ENCODE results near the gene OR5AU1.

OR5AU1 gene

DNA sequence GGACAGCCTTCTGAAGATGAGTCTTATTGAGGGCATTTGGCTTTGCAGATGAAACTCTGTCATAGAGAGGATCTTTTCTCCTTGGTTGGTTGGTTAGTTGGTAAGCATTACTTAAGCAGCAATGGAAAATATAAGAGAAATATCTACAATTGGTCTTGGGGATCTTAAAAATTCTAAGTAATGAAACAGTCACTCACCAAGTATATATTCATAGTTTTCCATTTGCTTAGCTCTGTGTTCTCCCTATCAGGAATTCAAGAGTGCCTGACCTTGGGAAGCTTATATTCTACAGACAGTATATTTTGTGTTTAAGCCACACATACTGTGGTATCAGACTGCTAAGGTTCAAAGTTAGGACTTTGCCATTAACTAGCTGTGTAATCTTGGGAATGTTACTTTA is at the start of gene OR5AU1:
Gene OR5AU1 (minus strand): TSS at position 101 of the 400 bp plus-strand sequence. CDS start 191 bp downstream, outside the sequence.
- Histone ChIP-seq H3K4me3 (ENCODE audit: low read length) (no peak within 1 kb of the TSS), H3K36me3 (ENCODE audit: control insufficient read depth, insufficient read depth, low read length) (no peaks in the 10 kb centered on the region), H3K4me1 (ENCODE audit: control insufficient read depth, insufficient read depth, low read length) (no peaks in the 10 kb centered on the region), H3K27me3 (ENCODE audit: control insufficient read depth, insufficient read depth, low read length) (no peaks in the 10 kb centered on the region), H3K27ac (ENCODE audit: low read length) (no peak within 1 kb of the TSS), H3K9me3 (ENCODE audit: control insufficient read depth, insufficient read depth, low read length) (no peaks in the 10 kb centered on the region)
- no peak for DNase-seq (ENCODE audit: low read depth, low spot score)

DNA sequence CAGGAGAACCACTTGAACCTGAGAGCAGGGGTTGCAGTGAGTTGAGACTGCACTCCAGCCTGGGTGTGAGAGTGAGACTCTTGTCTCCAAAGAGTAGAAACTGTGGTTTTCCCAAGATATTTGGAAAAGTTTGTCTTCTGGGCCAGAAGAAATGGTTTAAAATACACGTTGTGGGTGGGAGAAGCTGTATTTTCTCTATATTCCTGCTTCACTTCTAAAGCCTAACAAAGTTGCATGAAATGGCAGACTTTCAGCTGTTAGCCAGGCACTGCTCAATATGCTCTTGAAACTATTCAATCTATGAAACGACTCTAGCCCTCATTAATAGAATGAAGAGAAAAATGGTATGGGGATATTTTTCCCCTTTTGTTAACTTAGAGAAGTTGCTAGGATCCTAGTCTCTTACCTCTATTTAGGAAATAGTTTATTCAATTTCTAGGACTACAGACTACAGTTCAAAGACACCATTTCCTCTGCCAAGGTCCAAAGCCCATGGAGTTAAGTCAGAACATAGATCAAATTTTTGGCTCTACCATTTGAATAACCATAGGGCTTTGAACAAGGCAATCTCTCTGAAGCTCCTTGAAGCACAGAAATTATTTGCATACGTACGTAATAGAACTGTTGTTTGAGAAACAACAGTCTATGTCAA is 49.3 kb upstream of the OR5AU1 start:
- no peak overlapping the region for H3K4me3 ChIP-seq (ENCODE audit: low read length)
- peaks cover 7% of the 10 kb centered on the region; the same call in 1 of the 2 replicates for H3K36me3 ChIP-seq (ENCODE audit: control insufficient read depth, insufficient read depth, low read length)
- no CpG with 5 or more reads among the region's 4 CpGs for WGBS (ENCODE audit: insufficient coverage, insufficient read length)
- no peaks in the 10 kb centered on the region for H3K4me1 ChIP-seq (ENCODE audit: control insufficient read depth, insufficient read depth, low read length)
- no peaks in the 10 kb centered on the region for H3K9me3 ChIP-seq (ENCODE audit: control insufficient read depth, insufficient read depth, low read length)
- no peak for DNase-seq (ENCODE audit: low read depth, low spot score)
- H3K27ac ChIP-seq (ENCODE audit: low read length): no peak overlapping the region
- no peaks in the 10 kb centered on the region for H3K27me3 ChIP-seq (ENCODE audit: control insufficient read depth, insufficient read depth, low read length)

DNA sequence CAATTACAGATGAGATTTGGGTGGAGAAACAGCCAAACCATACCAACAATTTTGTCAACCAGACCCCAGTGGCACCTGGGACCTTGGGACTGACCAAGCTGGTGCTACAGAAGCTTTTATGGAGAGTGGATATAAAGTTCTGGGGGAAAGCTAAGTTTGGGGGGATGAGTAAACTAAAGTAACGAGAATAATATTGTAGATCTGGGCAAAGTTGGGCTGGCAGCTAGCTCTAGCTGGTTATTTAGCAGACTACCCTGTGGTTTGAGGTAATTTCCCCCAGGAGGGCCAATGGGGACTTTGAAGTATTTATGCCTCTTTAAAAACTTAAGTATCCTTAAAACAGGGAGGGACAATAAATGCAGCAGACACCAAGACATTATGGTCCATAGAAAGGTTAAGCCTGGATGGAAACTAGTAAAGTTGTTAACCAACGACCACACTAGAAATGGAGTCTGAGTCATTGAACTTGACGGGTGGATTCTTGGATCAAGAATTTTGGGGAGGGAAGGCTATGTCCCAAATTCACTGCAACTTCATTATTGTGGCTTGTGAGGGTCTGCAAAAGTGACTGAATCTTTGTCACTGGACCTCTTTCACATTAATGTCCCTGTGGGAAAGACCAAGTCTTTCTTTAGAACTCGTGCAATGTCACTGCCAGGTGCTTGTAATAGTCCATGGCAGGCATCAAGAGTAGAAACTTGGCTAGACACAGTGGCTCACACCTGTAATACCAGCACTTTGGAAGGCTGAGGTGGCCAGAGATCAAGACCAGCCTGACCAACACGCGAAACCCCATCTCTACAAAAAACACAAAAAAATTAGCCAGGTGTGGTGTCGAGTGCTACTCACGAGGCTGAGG is 48.5 kb upstream of the OR5AU1 start:
- no peaks in the 10 kb centered on the region for H3K4me1 ChIP-seq (ENCODE audit: control insufficient read depth, insufficient read depth, low read length)
- no peaks in the 10 kb centered on the region for H3K9me3 ChIP-seq (ENCODE audit: control insufficient read depth, insufficient read depth, low read length)
- no peak overlapping the region for H3K27ac ChIP-seq (ENCODE audit: low read length)
- WGBS (ENCODE audit: insufficient coverage, insufficient read length): no CpG with 5 or more reads among the region's 8 CpGs
- no peak for DNase-seq (ENCODE audit: low read depth, low spot score)
- no peaks in the 10 kb centered on the region for H3K27me3 ChIP-seq (ENCODE audit: control insufficient read depth, insufficient read depth, low read length)
- H3K4me3 ChIP-seq (ENCODE audit: low read length): no peak overlapping the region
- peaks cover 7% of the 10 kb centered on the region; the same call in 1 of the 2 replicates for H3K36me3 ChIP-seq (ENCODE audit: control insufficient read depth, insufficient read depth, low read length)

DNA sequence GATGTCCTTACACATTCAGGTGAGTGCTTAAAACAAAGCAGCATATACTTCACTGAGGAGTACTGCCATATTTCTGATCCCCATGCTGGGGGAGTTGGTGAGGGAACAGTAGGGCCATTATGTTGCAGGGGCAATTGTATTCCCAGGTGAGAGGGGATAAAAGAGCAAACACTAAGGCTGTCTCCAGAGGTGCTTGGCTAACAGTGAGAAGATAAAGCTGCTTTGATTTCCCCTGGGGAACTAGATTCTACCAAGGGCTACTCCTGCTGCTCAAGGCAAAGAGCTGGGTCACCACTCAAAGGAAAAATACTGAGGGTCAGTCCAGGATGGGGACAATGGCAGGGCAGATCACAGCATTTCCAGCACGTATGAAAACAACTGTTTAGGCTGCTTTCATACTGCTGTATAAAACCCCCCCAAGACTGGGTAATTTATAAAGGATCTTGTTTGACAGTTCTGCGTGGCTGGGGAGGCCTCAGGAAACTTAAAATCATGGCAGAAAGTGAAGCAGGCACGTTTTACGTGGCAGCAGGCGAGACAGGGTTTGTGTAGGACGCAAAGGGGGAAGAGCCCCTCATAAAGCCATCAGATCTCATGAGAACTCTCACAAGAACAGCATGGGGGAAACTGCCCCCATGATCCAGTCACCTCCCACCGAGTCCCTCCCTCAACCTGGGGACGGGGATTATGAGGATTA is 47.8 kb upstream of the OR5AU1 start:
- peaks cover 6% of the 10 kb centered on the region; the same call in 1 of the 2 replicates for H3K36me3 ChIP-seq (ENCODE audit: control insufficient read depth, insufficient read depth, low read length)
- H3K27me3 ChIP-seq (ENCODE audit: control insufficient read depth, insufficient read depth, low read length): no peaks in the 10 kb centered on the region
- H3K4me1 ChIP-seq (ENCODE audit: control insufficient read depth, insufficient read depth, low read length): no peaks in the 10 kb centered on the region
- no peak for DNase-seq (ENCODE audit: low read depth, low spot score)
- WGBS (ENCODE audit: insufficient coverage, insufficient read length): no CpG with 5 or more reads among the region's 8 CpGs
- no peak overlapping the region for H3K27ac ChIP-seq (ENCODE audit: low read length)
- no peaks in the 10 kb centered on the region for H3K9me3 ChIP-seq (ENCODE audit: control insufficient read depth, insufficient read depth, low read length)
- H3K4me3 ChIP-seq (ENCODE audit: low read length): no peak overlapping the region

DNA sequence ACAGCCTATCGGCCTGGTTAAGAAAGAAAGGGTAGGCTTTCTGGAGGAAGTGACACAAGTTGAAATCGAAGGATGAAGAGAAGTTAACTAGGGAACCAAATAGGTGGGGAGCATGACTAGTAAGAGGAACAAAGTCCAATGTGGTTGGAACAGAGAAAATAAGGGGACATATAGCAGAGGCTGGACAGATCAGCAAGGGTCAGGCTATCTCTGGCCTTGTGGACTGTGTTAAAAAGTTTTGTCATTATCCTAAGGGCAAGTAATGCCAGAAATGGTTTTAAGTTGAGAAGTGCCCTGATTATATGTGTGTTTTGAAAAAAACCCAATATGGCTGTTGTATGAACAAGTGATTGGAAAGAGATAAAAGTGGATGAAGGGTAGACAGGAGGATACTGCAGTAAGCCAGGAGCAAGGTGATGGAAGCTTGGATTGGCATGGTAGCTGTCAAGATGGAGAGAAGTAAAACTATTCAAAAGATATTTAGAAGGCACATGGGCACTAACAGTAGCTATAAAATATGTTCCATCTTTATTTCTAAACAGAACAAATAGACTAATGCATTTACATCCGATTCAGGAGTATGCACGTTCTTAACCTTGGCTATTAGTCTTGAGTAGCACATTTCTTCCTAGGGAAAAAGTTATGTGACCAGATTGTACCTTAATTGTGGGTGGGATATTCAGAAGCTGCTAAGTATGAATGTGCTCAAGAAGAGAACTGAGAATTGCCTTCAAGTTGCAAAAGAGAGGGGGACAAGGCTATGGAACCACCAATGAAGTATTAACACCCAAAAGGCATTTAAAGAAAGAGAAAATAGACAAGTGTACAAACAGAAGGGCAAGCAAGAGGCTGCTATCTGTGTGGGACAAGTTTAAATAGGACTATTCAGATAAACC is 46.8 kb upstream of the OR5AU1 start:
- H3K4me1 ChIP-seq (ENCODE audit: control insufficient read depth, insufficient read depth, low read length): no peaks in the 10 kb centered on the region
- no peaks in the 10 kb centered on the region for H3K27me3 ChIP-seq (ENCODE audit: control insufficient read depth, insufficient read depth, low read length)
- no peaks in the 10 kb centered on the region for H3K9me3 ChIP-seq (ENCODE audit: control insufficient read depth, insufficient read depth, low read length)
- no CpG with 5 or more reads among the region's 4 CpGs for WGBS (ENCODE audit: insufficient coverage, insufficient read length)
- no peak overlapping the region for H3K27ac ChIP-seq (ENCODE audit: low read length)
- H3K4me3 ChIP-seq (ENCODE audit: low read length): no peak overlapping the region
- peaks cover 3% of the 10 kb centered on the region; the same call in 1 of the 2 replicates for H3K36me3 ChIP-seq (ENCODE audit: control insufficient read depth, insufficient read depth, low read length)
- DNase-seq (ENCODE audit: low read depth, low spot score): no peak

DNA sequence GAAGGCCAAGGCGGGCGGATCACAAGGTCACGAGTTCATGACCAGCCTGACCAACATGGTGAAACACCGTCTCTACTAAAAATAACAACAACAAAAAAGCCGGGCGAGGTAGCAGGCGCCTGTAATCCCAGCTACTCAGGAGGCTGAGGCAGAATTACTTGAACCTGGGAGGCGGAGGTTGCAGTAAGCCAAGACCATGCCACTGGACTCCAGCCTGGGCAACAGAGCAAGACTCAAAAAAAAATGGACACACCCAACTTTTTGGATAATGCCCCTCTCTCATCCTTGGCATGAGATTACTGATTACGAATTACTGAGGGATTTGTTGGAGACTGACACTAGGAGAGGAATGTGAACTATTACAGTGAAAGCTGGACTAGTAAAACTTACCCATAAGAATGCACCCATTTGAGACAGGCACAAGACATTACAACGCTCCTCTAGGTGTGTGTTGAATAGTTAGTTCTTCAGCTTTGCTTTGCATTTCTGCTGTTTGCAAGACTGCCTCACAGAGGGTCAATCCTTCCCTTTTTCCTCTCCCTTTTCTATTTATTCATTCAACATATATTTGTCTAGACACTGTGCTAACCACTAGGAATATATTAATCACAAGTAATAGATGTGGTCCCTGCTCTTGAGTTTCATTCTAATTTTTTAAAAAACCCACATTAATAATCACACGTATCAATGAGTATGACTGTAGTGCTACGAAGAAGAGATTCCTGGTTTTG is 46.0 kb upstream of the OR5AU1 start:
- no peak overlapping the region for H3K27ac ChIP-seq (ENCODE audit: low read length)
- H3K9me3 ChIP-seq (ENCODE audit: control insufficient read depth, insufficient read depth, low read length): no peaks in the 10 kb centered on the region
- H3K27me3 ChIP-seq (ENCODE audit: control insufficient read depth, insufficient read depth, low read length): no peaks in the 10 kb centered on the region
- H3K4me3 ChIP-seq (ENCODE audit: low read length): no peak overlapping the region
- H3K36me3 ChIP-seq (ENCODE audit: control insufficient read depth, insufficient read depth, low read length): no peaks in the 10 kb centered on the region
- no peaks in the 10 kb centered on the region for H3K4me1 ChIP-seq (ENCODE audit: control insufficient read depth, insufficient read depth, low read length)
- WGBS (ENCODE audit: insufficient coverage, insufficient read length): no CpG with 5 or more reads among the region's 12 CpGs
- no peak for DNase-seq (ENCODE audit: low read depth, low spot score)

DNA sequence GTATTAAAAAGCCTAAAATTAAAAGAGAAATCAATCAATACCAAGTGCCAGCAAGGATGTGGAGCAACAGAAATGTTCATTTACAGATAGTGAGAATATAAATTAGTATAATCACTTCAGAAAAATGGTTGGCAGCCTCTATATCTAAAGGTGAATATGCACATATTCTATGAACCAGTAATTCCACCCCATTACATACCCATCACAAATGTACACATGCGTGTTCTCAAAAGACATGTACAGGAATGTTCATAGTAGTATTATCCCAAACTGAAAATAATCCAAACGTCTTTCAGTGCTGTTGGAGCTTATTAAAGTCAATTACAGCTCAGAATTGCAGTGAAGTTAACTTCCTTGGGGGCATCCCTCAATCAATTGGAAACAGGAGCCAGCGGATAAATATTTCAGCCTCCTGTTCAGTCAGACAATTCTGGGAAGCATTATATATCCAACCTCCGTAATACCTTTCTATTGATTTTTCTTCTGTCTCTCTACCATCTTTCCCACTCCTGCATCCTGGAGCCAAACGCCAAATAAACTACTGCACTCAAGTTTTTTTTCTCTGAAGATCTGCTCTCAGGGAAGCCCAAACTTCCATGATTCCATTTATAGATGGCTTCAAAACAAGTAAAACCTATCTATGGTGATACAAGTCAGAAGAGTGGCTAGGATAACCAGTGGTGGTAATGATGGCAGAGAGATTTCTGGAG is 45.0 kb upstream of the OR5AU1 start:
- no peak overlapping the region for H3K27ac ChIP-seq (ENCODE audit: low read length)
- no CpG with 5 or more reads among the region's 5 CpGs for WGBS (ENCODE audit: insufficient coverage, insufficient read length)
- no peaks in the 10 kb centered on the region for H3K9me3 ChIP-seq (ENCODE audit: control insufficient read depth, insufficient read depth, low read length)

DNA sequence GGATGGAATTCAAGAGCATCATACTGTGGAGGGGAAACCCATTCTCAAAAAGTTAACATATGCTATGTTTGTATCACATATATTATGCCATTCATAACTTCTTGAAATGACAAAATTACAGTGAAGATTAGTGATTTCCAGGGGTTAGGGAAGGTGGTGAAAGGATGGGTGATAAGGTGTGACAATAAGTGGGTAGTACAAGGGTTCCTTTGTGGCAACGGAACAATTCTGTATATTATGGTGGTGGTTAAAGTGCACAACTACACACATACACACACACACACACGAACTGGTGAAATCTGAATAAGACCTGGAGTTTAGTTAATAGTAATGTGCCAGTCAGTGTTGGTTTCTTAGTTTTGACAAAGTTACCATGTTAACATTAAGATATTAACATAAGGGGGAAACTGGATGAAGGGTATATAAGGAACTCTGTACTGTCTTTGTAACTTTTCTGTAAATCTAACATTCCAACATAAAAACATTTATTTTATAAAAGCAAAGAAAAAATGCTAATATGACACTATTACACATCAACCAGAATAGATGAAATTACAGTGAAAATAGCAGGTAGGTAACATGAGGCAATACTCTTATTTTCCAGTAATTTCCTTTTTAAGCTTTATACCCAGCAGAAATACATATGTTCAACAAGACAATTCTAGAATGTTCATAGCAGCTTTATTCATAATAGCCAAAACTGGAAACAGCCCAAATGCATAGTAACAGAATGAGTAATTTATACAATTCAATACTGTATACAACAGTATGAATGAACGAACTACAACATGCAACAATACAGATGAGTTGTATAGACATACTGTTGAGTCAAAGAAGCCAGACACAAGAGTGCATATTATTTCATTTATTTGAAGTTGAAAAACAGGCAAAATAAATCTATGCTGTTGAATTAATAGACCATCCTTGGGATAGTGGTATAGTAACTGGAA is 44.0 kb upstream of the OR5AU1 start:
- no peaks in the 10 kb centered on the region for H3K27me3 ChIP-seq (ENCODE audit: control insufficient read depth, insufficient read depth, low read length)
- no peaks in the 10 kb centered on the region for H3K9me3 ChIP-seq (ENCODE audit: control insufficient read depth, insufficient read depth, low read length)
- no peak overlapping the region for H3K4me3 ChIP-seq (ENCODE audit: low read length)
- WGBS (ENCODE audit: insufficient coverage, insufficient read length): no CpG with 5 or more reads among the region's 3 CpGs
- no peaks in the 10 kb centered on the region for H3K4me1 ChIP-seq (ENCODE audit: control insufficient read depth, insufficient read depth, low read length)
- H3K27ac ChIP-seq (ENCODE audit: low read length): no peak overlapping the region
- no peak for DNase-seq (ENCODE audit: low read depth, low spot score)
- no peaks in the 10 kb centered on the region for H3K36me3 ChIP-seq (ENCODE audit: control insufficient read depth, insufficient read depth, low read length)

More for the DNA sequence above, 45.0 kb upstream of the OR5AU1 start:
- no peaks in the 10 kb centered on the region for H3K4me1 ChIP-seq (ENCODE audit: control insufficient read depth, insufficient read depth, low read length)
- no peak overlapping the region for H3K4me3 ChIP-seq (ENCODE audit: low read length)
- H3K27me3 ChIP-seq (ENCODE audit: control insufficient read depth, insufficient read depth, low read length): no peaks in the 10 kb centered on the region
- no peaks in the 10 kb centered on the region for H3K36me3 ChIP-seq (ENCODE audit: control insufficient read depth, insufficient read depth, low read length)
- no peak for DNase-seq (ENCODE audit: low read depth, low spot score)

Data from iPS DF 6.9 (cell line).